Activated CD4-positive, alpha-beta T cell treated with anti-CD3 and anti-CD28 coated beads for 1 hour (primary cell): ENCODE data around the gene RDH16.

Source experiments
- DNase-seq: peaks from one replicate; pipeline ENCODE4 v3.0.0-alpha.2; 2020

Gene RDH16

GRCh38 chr12:56957229-56958052, at the start of gene RDH16:
Gene RDH16, minus strand, starts transcription at chr12:56957608. Its CDS starts 146 bp downstream, at chr12:56957462.
- DNase-seq: no peak

- DNase-seq: no peak
These were observed 49.5 kb upstream of the RDH16 start for GRCh38 chr12:57006809-57007475.

GRCh38 chr12:57005980-57006808, 48.8 kb upstream of the RDH16 start, which contains the start of gene ZBTB39:
Gene ZBTB39, minus strand, starts transcription at chr12:57006546. Its CDS starts 1,629 bp downstream, at chr12:57004917.
- DNase-seq: peak; percentile 51

GRCh38 chr12:57004651-57005050, 47.2 kb upstream of the RDH16 start:
- no peak for DNase-seq

GRCh38 chr12:57003395-57003794, 46.0 kb upstream of the RDH16 start:
- DNase-seq: no peak

- DNase-seq: peak; percentile 66
These were observed 44.1 kb upstream of the RDH16 start for GRCh38 chr12:57001448-57001906.

- DNase-seq: no peak
These were observed 43.0 kb upstream of the RDH16 start for GRCh38 chr12:57000393-57000792.

- no peak for DNase-seq
These were observed 42.0 kb upstream of the RDH16 start for GRCh38 chr12:56999456-56999855.

- DNase-seq: no peak
These were observed 41.6 kb upstream of the RDH16 start for GRCh38 chr12:56998981-56999380.

- no peak for DNase-seq
These were observed 40.9 kb upstream of the RDH16 start for GRCh38 chr12:56998316-56998715.

GRCh38 chr12:56996793-56997545, 39.6 kb upstream of the RDH16 start:
- no peak for DNase-seq

GRCh38 chr12:56995930-56996496, 38.6 kb upstream of the RDH16 start:
- no peak for DNase-seq

- DNase-seq: no peak
These were observed 38.0 kb upstream of the RDH16 start for GRCh38 chr12:56995201-56995929.

GRCh38 chr12:56994231-56994746, 36.9 kb upstream of the RDH16 start:
- DNase-seq: no peak

- no peak for DNase-seq
These were observed 35.9 kb upstream of the RDH16 start for GRCh38 chr12:56993346-56993745.

- no peak for DNase-seq
These were observed 34.2 kb upstream of the RDH16 start for GRCh38 chr12:56991319-56992246.

GRCh38 chr12:56990648-56991318, 33.4 kb upstream of the RDH16 start:
- no peak for DNase-seq

GRCh38 chr12:56989861-56990610, 32.6 kb upstream of the RDH16 start:
- no peak for DNase-seq
